ENCODE results near the gene CCDC24. TPM values are rescaled to one million over a fixed set of nuclear protein-coding genes. Genes with fewer than 3 reads are reported as not detected.

Gene CCDC24
- total RNA-seq, 2 experiments from 2014 or later = 8.9 to 9.2 TPM

- POLR2A ChIA-PET = no interaction called here
Measured at GRCh38 chr1:43963006-43963405, 28.4 kb upstream of the CCDC24 start.

GRCh38 chr1:43963890-43964289 is 27.5 kb upstream of the CCDC24 start:
- DNase-seq (ENCODE audit: low spot score) = no peak
- Histone ChIP-seq H3K79me2 (ENCODE audit: insufficient read depth, low read depth, low read length) (no peaks in the 10 kb centered on the region), H3K9me2 (ENCODE audit: insufficient read depth, low read length) (no peaks in the 10 kb centered on the region), H3K27ac (ENCODE audit: low read depth, low read length, poor library complexity, severe bottlenecking) (no peak overlapping the region), H3K9me3 (ENCODE audit: low read length) (no peaks in the 10 kb centered on the region), H4K20me1 (ENCODE audit: insufficient read depth, low read length) (no peaks in the 10 kb centered on the region), H2AFZ (ENCODE audit: low read length) (no peak overlapping the region), H3K36me3 (ENCODE audit: insufficient read depth, low read length) (peaks cover 7% of the 10 kb centered on the region; the same call in 1 of the 2 replicates), H3K4me1 (ENCODE audit: insufficient read depth, low read length, poor library complexity, severe bottlenecking) (no peaks in the 10 kb centered on the region), H3K4me3 (ENCODE audit: low read depth, low read length, poor library complexity, severe bottlenecking) (no peak overlapping the region), H3K4me2 (ENCODE audit: low read length) (no peak overlapping the region)
- no TSS peak for BruUV-seq (replicated peaks)
- CTCF ChIA-PET (ENCODE audit: unreplicated experiment) = interaction anchor here (0.7 kb wide), 1 partner anchor 77 kb away, joined by 4 read pairs; no protein-coding TSS in a partner anchor
- intact Hi-C loops (cut with micrococcal nuclease; ENCODE audit: unreplicated experiment) = no loop called here
- TF ChIP-seq, protein P1, sequence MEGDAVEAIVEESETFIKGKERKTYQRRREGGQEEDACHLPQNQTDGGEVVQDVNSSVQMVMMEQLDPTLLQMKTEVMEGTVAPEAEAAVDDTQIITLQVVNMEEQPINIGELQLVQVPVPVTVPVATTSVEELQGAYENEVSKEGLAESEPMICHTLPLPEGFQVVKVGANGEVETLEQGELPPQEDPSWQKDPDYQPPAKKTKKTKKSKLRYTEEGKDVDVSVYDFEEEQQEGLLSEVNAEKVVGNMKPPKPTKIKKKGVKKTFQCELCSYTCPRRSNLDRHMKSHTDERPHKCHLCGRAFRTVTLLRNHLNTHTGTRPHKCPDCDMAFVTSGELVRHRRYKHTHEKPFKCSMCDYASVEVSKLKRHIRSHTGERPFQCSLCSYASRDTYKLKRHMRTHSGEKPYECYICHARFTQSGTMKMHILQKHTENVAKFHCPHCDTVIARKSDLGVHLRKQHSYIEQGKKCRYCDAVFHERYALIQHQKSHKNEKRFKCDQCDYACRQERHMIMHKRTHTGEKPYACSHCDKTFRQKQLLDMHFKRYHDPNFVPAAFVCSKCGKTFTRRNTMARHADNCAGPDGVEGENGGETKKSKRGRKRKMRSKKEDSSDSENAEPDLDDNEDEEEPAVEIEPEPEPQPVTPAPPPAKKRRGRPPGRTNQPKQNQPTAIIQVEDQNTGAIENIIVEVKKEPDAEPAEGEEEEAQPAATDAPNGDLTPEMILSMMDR (conservative IDR thresholded peaks at IDR 0.05; ENCODE audit: low read length) = no peak
- no peak for TF ChIP-seq EZH2phosphoT487 (IDR thresholded peaks at IDR 0.05; ENCODE audit: borderline replicate concordance, low read depth, low read length)
- POLR2A ChIA-PET = no interaction called here

More at GRCh38 chr1:43963006-43963405, 28.4 kb upstream of the CCDC24 start:
- no peak for DNase-seq (ENCODE audit: low spot score)
- Histone ChIP-seq H3K4me2 (ENCODE audit: low read length) (no peak overlapping the region), H3K4me3 (ENCODE audit: low read depth, low read length, poor library complexity, severe bottlenecking) (no peak overlapping the region), H4K20me1 (ENCODE audit: insufficient read depth, low read length) (no peaks in the 10 kb centered on the region), H3K9me3 (ENCODE audit: low read length) (no peaks in the 10 kb centered on the region), H3K27ac (ENCODE audit: low read depth, low read length, poor library complexity, severe bottlenecking) (no peak overlapping the region), H2AFZ (ENCODE audit: low read length) (no peak overlapping the region), H3K79me2 (ENCODE audit: insufficient read depth, low read depth, low read length) (no peaks in the 10 kb centered on the region), H3K36me3 (ENCODE audit: insufficient read depth, low read length) (peaks cover 11% of the 10 kb centered on the region; the same call in 1 of the 2 replicates), H3K4me1 (ENCODE audit: insufficient read depth, low read length, poor library complexity, severe bottlenecking) (no peaks in the 10 kb centered on the region), H3K9me2 (ENCODE audit: insufficient read depth, low read length) (no peaks in the 10 kb centered on the region)
- CTCF ChIA-PET (ENCODE audit: unreplicated experiment) = no interaction called here
- BruUV-seq (replicated peaks) = no TSS peak
- intact Hi-C loops (cut with micrococcal nuclease; ENCODE audit: unreplicated experiment) = no loop called here
- TF ChIP-seq, protein P1 (conservative IDR thresholded peaks at IDR 0.05; ENCODE audit: low read length) = no peak
- no peak for TF ChIP-seq EZH2phosphoT487 (IDR thresholded peaks at IDR 0.05; ENCODE audit: borderline replicate concordance, low read depth, low read length)

- no TSS peak for BruUV-seq (replicated peaks)
- Histone ChIP-seq H3K4me1 (ENCODE audit: insufficient read depth, low read length, poor library complexity, severe bottlenecking) (no peaks in the 10 kb centered on the region), H4K20me1 (ENCODE audit: insufficient read depth, low read length) (no peaks in the 10 kb centered on the region), H2AFZ (ENCODE audit: low read length) (no peak overlapping the region), H3K4me3 (ENCODE audit: low read depth, low read length, poor library complexity, severe bottlenecking) (no peak overlapping the region), H3K9me3 (ENCODE audit: low read length) (no peaks in the 10 kb centered on the region), H3K4me2 (ENCODE audit: low read length) (no peak overlapping the region), H3K9me2 (ENCODE audit: insufficient read depth, low read length) (no peaks in the 10 kb centered on the region), H3K36me3 (ENCODE audit: insufficient read depth, low read length) (peaks cover 7% of the 10 kb centered on the region; the same call in 1 of the 2 replicates), H3K27ac (ENCODE audit: low read depth, low read length, poor library complexity, severe bottlenecking) (no peak overlapping the region), H3K79me2 (ENCODE audit: insufficient read depth, low read depth, low read length) (peaks cover 3% of the 10 kb centered on the region; the same call in 1 of the 2 replicates)
- TF ChIP-seq, protein P1 (conservative IDR thresholded peaks at IDR 0.05; ENCODE audit: low read length) = no peak
- no peak for DNase-seq (ENCODE audit: low spot score)
- intact Hi-C loops (cut with micrococcal nuclease; ENCODE audit: unreplicated experiment) = no loop called here
- ChIA-PET POLR2A (no interaction called here), CTCF (ENCODE audit: unreplicated experiment) (no interaction called here)
Measured at GRCh38 chr1:43965316-43965715, 26.1 kb upstream of the CCDC24 start.

All from OCI-LY7 (cell line).